ENCODE data around the gene MCTP2.

DNA sequence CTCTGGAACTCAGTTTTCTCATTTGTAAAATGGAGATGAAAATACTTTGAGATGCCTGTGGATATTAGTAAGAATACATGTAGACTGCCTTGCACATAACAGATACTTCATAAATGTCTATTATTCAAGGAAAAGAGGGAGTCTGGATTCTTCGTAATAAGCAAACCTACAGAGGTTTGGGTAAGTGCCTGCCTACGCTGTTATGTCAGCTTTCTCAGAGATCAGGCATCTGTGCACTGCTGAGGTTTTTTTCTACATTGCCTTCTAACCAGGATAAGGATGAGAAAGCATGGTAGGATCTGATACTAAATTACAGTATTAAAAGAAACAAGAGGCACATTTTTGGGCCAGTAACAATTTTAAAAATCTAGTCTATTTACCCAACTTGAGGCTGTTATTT lies 10.9 kb downstream of the MCTP2 start:
- TF ChIP-seq, protein P1, sequence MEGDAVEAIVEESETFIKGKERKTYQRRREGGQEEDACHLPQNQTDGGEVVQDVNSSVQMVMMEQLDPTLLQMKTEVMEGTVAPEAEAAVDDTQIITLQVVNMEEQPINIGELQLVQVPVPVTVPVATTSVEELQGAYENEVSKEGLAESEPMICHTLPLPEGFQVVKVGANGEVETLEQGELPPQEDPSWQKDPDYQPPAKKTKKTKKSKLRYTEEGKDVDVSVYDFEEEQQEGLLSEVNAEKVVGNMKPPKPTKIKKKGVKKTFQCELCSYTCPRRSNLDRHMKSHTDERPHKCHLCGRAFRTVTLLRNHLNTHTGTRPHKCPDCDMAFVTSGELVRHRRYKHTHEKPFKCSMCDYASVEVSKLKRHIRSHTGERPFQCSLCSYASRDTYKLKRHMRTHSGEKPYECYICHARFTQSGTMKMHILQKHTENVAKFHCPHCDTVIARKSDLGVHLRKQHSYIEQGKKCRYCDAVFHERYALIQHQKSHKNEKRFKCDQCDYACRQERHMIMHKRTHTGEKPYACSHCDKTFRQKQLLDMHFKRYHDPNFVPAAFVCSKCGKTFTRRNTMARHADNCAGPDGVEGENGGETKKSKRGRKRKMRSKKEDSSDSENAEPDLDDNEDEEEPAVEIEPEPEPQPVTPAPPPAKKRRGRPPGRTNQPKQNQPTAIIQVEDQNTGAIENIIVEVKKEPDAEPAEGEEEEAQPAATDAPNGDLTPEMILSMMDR (IDR thresholded peaks at IDR 0.05): no peak
- TF ChIP-seq EP300 (IDR thresholded peaks at IDR 0.05): no peak
